Pancreas (tissue), 10 donors: ENCODE data around the gene SORBS2. TPM values are rescaled to one million over a fixed set of nuclear protein-coding genes. Genes with fewer than 3 reads are reported as not detected.

Experiments
- ATAC-seq, 4 donors: fragments of 200-7000 bp; cut with Tn5 transposase; one replicate each; pipeline versions ENCODE4 v1.8.0 to v1.9.1; 2020; ENCODE audit warnings: mild to moderate bottlenecking in 4 of 4, moderate library complexity in 4 of 4
- DNase-seq, 6 donors: peaks; one replicate each; pipeline ENCODE4 v3.0.0-alpha.2; 2020
- FAIRE-seq: peaks from 2 replicates; lab custom pipeline; 2012; peaks lifted over from hg19 to GRCh38; lab: Jason Lieb, UNC
- H3K27ac ChIP-seq, 4 donors: fragments of 200-600 bp; sonication (generic); 1 replicate in 3 of 4; 2 replicates in 1 of 4; pipeline versions ENCODE4 v1.5.0 to v1.8.0; 2020
- H3K27me3 ChIP-seq, 4 donors: fragments of 200-600 bp; one replicate each; pipeline ENCODE4 v1.8.0; 2021
- H3K36me3 ChIP-seq, 3 donors: fragments of 200-600 bp; sonication (generic) in 1 of 3; one replicate each; pipeline versions ENCODE4 v1.5.0 to v1.8.0; 2020 to 2021
- H3K4me1 ChIP-seq, 3 donors: fragments of 200-600 bp; one replicate each; pipeline ENCODE4 v1.8.0; 2021
- H3K4me3 ChIP-seq, 4 donors: fragments of 200-600 bp; sonication (generic) in 2 of 4; one replicate each; pipeline versions ENCODE4 v1.5.0 to v1.8.0; 2020 to 2021
- H3K9me3 ChIP-seq, 4 donors: fragments of 200-600 bp; one replicate each; pipeline ENCODE4 v1.8.0; 2021
- WGBS, 2 donors: extraction: QIAGEN DNeasy Blood & Tissue Kit; methylation state at CpG; one replicate each; pipeline ENCODE4 v1.1.7; 2013; 5-methylcytosine and 5-hydroxymethylcytosine counted together
- intact Hi-C, 3 donors: fragments of 100-400 bp; cut with DNase I; formaldehyde crosslinking; loops; one replicate each; pipeline versions ENCODE4 v1.11.1 to v1.14.2; 2022
- polyA plus RNA-seq, 2 donors: library from polyadenylated mRNA; stranded (reverse); fragments of 200-250 nt; gene quantifications; one replicate each; pipeline ENCODE4 v1.2.3, GENCODE V29; 2013
- total RNA-seq, 6 donors: library from RNA; stranded (reverse); fragmentation: NEBNext Ultra II Directional in 4 of 6; extraction: Animal tissue kit (Norgen Biotek cat#: 25700) in 4 of 6; gene quantifications; one replicate each; pipeline versions ENCODE4 v1.2.1 to v1.2.4, GENCODE V29; 2021 to 2023
- TF ChIP-seq, protein P1 (sequence below), 4 donors: fragments of 200-600 bp; sonication (generic) in 3 of 4; IDR thresholded peaks; one replicate each; pipeline versions ENCODE4 v1.5.0 to v1.8.0; 2021; ENCODE audit warnings: antibody characterized with exemption in 4 of 4
- donor health status: healthy with polysubstance abuse.
- donor health status: DM: no; HTN: no; CAD: no; lungs with moderate emphysema.
- donor health status: DM: no; HTN: no; CAD: no.
- donor health status: control.
- donor health status: control.
- donor health status: Bipolar disorder and iron deficiency.
- donor health status: DM: yes; HTN: yes; CAD: no.
- donor health status: DM: no; HTN: no; CAD: no.
- donor health status: DM: no; HTN: no; CAD: no.
- donor health status: DM: yes; HTN: yes; CAD: no.

The SORBS2 gene
- total and polyA plus RNA-seq, 8 donors, result 61.7 to 245 (median 140) TPM

DNA sequence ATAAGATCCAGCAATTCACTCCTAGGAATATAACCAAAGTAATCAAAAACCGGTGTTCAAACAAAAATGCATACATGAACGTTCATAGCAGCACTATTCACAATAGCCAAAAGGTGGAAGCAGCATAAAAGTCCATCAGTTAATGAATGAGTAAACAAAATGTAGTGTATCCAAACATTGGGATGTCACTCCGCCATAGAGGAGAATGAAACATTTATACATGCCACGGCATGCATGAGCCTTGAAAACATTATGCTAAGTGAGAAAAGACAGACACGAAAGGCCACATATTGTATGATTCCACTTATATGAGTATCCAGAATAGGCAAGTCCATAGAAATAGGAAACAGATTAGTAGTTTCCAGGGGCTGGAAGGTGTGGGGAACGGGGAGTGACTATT is 265.7 kb downstream of the SORBS2 start:
- H3K36me3 ChIP-seq, result no peaks in the 10 kb centered on the region
- no peaks in the 10 kb centered on the region for H3K9me3 ChIP-seq
- H3K27ac ChIP-seq, result no peak overlapping the region
- H3K4me1 ChIP-seq, result no peaks in the 10 kb centered on the region
- FAIRE-seq (no peak), DNase-seq (no peak), ATAC-seq (no peak)
- WGBS, 2 donors, result 82 to 91% methylated on average over 6 of the region's 6 CpGs
- TF ChIP-seq, protein P1, sequence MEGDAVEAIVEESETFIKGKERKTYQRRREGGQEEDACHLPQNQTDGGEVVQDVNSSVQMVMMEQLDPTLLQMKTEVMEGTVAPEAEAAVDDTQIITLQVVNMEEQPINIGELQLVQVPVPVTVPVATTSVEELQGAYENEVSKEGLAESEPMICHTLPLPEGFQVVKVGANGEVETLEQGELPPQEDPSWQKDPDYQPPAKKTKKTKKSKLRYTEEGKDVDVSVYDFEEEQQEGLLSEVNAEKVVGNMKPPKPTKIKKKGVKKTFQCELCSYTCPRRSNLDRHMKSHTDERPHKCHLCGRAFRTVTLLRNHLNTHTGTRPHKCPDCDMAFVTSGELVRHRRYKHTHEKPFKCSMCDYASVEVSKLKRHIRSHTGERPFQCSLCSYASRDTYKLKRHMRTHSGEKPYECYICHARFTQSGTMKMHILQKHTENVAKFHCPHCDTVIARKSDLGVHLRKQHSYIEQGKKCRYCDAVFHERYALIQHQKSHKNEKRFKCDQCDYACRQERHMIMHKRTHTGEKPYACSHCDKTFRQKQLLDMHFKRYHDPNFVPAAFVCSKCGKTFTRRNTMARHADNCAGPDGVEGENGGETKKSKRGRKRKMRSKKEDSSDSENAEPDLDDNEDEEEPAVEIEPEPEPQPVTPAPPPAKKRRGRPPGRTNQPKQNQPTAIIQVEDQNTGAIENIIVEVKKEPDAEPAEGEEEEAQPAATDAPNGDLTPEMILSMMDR (IDR thresholded peaks at IDR 0.05), result no peak
- no peaks in the 10 kb centered on the region for H3K27me3 ChIP-seq
- intact Hi-C loops, result no loop called here
- no peak overlapping the region for H3K4me3 ChIP-seq

DNA sequence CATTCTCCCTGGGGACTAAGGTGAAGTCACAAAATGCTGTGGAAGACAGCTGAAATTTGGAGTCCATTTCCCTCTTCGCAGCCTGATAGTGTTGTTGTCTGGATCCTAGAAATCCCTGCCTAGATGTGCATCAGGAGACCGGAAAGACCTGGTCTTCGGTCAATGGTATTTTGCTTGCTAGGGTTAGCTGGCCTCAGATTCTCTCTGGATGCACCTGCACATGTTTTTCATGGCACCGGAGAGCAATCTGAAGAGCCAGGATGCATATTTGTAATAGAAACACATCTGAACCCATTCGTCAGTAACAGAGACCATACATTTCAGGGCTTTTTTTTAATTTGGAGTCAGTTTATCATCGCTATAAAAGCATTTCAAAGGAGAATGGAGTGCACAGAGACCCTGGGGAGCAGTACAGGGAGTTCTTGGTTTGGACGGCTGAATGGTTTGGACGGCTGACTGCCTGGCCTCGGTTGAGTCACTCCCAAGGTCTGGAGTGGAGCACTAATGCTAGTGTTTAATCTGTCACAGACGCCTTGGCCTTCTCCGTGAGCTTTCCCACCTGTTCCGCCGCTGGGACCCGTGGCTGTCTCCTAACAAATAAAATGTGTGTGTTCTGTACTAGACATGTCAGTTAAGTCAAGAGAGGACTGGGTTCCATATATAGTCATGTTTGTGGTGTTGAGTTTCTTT is 269.2 kb downstream of the SORBS2 start:
- Histone ChIP-seq H3K27me3 (no peaks in the 10 kb centered on the region), H3K9me3 (no peaks in the 10 kb centered on the region), H3K4me1 (no peaks in the 10 kb centered on the region), H3K36me3 (no peaks in the 10 kb centered on the region), H3K27ac (no peak overlapping the region), H3K4me3 (no peak overlapping the region)
- peak; percentile 75 to 90 (median 81) for ATAC-seq
- WGBS, 2 donors, result 60 to 66% methylated on average over 14 of the region's 14 CpGs
- peak in 5 of 6 donors; percentile 24 to 59 (median 53) for DNase-seq
- FAIRE-seq, result no peak
- TF ChIP-seq, protein P1 (IDR thresholded peaks at IDR 0.05), result no peak
- intact Hi-C loops, result no loop called here

DNA sequence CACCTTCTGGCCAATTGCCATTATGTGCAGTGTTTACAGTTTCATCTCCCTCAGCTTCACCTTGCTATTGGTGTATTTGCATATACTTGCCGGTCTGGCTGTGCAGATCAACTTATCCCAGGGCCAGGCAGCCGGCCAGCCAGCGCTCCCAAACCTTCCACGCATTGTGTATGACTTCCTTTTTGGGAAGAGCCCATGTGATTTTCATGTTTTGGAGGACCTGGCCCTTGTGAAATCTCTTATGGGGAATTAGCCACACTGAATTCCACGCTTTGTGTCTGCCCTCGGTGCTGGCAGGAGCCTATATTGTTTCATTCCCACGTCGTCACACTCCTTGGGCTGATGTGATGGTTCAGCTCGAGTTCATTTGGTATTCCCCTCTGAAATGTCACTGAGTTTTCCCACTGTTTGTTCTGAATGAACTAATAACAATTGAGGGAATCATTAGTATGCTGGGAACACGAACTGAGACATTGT is 270.7 kb downstream of the SORBS2 start:
- H3K4me1 ChIP-seq, result no peaks in the 10 kb centered on the region
- H3K36me3 ChIP-seq, result no peaks in the 10 kb centered on the region
- H3K9me3 ChIP-seq, result no peaks in the 10 kb centered on the region
- ATAC-seq (peak in 3 of 4 donors; percentile 23 to 56 (median 29)), DNase-seq (no peak), FAIRE-seq (no peak)
- intact Hi-C loops, result no loop called here
- peak overlapping the region in 1 of 4 donors; percentile 12 for H3K27ac ChIP-seq
- H3K4me3 ChIP-seq, result no peak overlapping the region
- H3K27me3 ChIP-seq, result no peaks in the 10 kb centered on the region
- TF ChIP-seq, protein P1 (IDR thresholded peaks at IDR 0.05), result no peak
- 56 to 67% methylated on average over 10 of the region's 10 CpGs for WGBS, 2 donors

DNA sequence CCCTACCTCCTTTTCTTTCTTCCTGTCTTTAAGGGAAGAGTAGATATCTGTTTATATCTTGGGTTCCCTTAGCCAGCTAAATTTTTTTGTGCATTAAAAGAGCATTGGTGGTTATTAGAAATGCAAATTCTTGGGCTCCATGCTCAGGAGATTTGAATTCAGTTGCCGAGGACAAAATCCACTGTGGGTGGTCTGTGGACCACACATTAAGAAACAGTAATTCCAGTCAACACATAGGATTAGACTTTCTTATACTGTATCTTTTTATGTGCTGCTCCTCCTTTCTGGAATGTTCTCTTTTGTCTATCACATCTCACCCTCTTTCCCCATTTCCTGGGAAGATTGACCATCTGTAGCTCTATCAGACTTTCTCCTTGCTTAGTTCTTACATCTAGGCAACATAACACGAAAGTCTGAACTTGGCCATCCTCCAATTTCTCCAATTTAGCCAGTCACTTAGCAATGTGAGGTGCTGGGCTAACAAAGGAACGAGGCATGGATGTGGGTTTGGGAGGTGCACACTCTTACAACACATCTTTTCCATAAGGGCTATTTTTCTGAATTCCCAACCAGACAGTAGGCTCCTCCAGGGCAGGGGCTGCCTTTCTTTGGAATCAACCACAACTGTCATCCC is 271.4 kb downstream of the SORBS2 start:
- DNase-seq, result no peak
- FAIRE-seq, result no peak
- no peak overlapping the region for H3K27ac ChIP-seq
- ATAC-seq, result no peak
- TF ChIP-seq, protein P1 (IDR thresholded peaks at IDR 0.05), result no peak
- intact Hi-C loops, result no loop called here
- WGBS, 2 donors, result 59 to 71% methylated on average over 3 of the region's 3 CpGs
- H3K4me3 ChIP-seq, result no peak overlapping the region
- H3K9me3 ChIP-seq, result no peaks in the 10 kb centered on the region
- no peaks in the 10 kb centered on the region for H3K36me3 ChIP-seq
- no peaks in the 10 kb centered on the region for H3K27me3 ChIP-seq
- H3K4me1 ChIP-seq, result no peaks in the 10 kb centered on the region

DNA sequence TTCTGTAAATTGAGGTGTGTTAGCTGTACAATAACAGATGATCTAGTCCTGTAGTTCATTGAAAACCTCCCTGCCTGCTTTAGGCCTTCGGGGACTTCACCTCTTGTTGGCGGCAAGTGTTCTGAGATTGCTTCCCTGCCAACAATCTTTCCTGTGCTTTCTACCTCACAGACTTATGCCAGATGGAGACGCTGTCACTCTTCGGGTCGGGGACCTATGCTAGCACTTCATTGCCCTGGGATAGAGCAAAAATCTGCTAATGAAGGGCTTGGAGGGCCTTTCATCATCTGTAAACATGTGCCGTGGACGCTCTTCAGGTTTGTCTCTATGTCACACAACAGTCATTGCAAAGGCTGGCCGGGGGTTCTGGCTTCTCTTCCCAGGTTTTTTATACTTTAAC is 272.0 kb downstream of the SORBS2 start:
- Histone ChIP-seq H3K4me3 (no peak overlapping the region), H3K36me3 (no peaks in the 10 kb centered on the region), H3K4me1 (no peaks in the 10 kb centered on the region), H3K27ac (no peak overlapping the region), H3K27me3 (no peaks in the 10 kb centered on the region), H3K9me3 (no peaks in the 10 kb centered on the region)
- WGBS, 2 donors, result 79 to 85% methylated on average over 8 of the region's 8 CpGs
- TF ChIP-seq, protein P1 (IDR thresholded peaks at IDR 0.05), result no peak
- no peak for ATAC-seq
- no peak for FAIRE-seq
- no peak for DNase-seq
- intact Hi-C loops, result no loop called here
